GM06990 (cell line): ENCODE results near the gene MS4A4E.
A peak's percentile ranks its signal among the peaks of the same experiment; 100 is the strongest.

Source experiments
- DNase-seq: peaks from one replicate; pipeline ENCODE4 v3.0.0-alpha.2; 2011; ENCODE audit not compliant: insufficient read length; ENCODE audit errors: extremely low read depth
- H3K27me3 ChIP-seq: replicated peaks from 2 replicates; pipeline ENCODE4 v1.6.0; 2011; ENCODE audit warnings: low read length; ENCODE audit not compliant: control insufficient read depth, insufficient read depth
- H3K36me3 ChIP-seq: 2 replicates; pipeline ENCODE4 v1.5.1; 2011; ENCODE audit warnings: low read length; ENCODE audit not compliant: control insufficient read depth, insufficient read depth
- H3K4me3 ChIP-seq: replicated peaks from 2 replicates; pipeline ENCODE4 v1.5.1; 2011; ENCODE audit warnings: low read depth, mild to moderate bottlenecking, control low read depth, low read length
- TF ChIP-seq, protein P1 (sequence below): IDR thresholded peaks from 2 replicates; pipeline ENCODE4 v1.5.1; 2011; ENCODE audit warnings: low read length, control low read depth, mild to moderate bottlenecking, inconsistent platforms; ENCODE audit not compliant: insufficient read depth, poor library complexity, severe bottlenecking

MS4A4E gene

DNA sequence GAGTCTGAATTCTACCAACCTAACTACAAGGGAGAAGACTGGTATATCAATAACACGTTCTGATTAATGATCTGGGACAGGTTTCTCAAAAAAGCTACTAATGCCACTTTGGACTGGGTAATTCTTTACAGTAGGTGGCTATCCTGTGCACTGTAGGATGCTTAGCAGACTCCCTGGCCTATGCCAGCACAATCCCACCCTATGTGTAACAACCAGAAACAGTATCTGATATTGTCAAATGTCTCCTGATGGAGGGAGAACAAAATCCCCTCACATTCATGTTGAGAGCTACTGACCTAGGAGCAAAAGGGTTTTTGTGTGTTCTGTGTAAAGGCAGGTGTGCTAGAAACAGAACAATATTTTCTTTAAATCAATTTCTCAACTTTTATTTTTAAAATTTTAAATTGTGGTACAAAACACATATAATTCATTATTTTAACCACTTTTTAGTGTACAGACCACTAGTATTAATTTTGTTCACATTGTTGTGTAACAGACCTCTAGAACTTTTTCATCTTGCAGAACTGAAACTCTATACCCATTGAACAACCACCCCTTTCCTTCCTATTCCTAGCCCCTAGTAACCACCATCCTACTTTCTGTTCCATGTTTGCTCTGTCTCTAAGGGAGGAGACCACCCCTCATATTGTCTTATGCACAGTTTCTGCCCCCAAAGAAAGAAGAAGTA is 58.0 kb downstream of the MS4A4E start:
- TF ChIP-seq, protein P1, sequence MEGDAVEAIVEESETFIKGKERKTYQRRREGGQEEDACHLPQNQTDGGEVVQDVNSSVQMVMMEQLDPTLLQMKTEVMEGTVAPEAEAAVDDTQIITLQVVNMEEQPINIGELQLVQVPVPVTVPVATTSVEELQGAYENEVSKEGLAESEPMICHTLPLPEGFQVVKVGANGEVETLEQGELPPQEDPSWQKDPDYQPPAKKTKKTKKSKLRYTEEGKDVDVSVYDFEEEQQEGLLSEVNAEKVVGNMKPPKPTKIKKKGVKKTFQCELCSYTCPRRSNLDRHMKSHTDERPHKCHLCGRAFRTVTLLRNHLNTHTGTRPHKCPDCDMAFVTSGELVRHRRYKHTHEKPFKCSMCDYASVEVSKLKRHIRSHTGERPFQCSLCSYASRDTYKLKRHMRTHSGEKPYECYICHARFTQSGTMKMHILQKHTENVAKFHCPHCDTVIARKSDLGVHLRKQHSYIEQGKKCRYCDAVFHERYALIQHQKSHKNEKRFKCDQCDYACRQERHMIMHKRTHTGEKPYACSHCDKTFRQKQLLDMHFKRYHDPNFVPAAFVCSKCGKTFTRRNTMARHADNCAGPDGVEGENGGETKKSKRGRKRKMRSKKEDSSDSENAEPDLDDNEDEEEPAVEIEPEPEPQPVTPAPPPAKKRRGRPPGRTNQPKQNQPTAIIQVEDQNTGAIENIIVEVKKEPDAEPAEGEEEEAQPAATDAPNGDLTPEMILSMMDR = no peak
- Histone ChIP-seq H3K4me3 (no peak overlapping the region), H3K36me3 (no peaks in the 10 kb centered on the region), H3K27me3 (no peaks in the 10 kb centered on the region)
- DNase-seq = no peak

DNA sequence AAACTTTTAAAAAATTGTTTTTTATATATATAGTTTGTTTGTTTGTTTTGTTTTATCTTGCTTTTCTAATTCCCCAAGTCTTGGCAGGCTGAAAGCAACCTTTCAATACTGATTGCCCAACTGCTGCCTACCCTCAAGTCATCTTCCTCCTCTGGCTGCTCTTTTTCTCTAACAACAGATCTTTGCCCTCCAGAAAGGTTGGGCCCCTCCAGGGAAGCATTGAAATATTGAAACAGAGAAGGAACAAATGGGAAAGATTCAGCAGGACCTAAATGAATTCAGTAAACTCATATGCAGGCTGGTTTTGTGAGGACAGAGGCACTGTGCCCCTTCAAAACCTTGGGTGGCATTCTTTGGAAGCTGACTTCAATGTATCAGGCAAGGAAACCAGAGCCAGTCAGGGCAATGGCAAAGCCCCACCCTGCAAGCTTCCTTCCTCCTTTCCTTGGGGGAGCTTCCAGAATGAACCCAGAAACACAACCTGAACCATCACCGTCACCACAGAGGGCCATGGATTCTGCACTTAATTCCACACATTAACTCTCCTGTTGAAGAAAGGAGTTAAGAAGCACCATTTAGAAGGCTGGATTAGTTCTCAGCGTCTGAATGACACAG is 59.2 kb downstream of the MS4A4E start:
- Histone ChIP-seq H3K36me3 (no peaks in the 10 kb centered on the region), H3K27me3 (no peaks in the 10 kb centered on the region), H3K4me3 (no peak overlapping the region)
- TF ChIP-seq, protein P1 = no peak
- DNase-seq = no peak

DNA sequence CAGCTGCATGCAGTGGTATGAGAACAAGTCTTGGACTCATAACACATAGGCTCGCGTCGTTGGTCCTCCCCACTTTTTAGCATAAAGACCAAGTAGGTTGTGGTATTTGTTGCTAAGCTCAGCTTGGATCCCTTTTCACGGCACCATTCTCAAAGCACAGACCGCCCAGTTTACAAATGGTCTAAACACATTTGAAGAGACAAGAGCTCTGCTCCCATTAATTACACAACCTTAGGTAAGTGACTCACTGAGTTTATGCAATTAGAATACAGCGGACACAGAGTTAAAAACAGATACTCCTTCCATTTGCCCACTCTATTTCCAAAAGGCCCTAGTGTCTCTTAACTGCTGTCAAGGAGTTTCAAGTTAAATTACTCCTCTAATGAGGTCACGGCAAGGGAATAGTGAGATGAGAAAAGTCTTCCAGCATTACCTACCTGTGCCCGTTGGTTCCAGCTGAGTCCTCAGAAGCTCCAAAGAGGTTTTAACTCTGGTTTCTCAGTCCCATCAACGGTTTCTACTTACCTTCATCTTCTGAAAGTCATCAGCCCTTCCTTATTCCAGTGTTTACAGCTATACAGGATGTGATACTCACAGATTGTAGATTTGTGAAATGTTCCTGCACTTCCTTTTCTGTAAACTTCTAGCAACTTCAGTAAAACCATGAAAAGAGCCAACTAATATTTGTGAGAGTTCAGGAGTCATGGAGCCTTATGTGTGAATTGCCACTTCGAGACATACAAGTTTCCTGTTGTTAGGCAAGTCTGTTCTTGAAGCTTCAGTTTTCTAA is 60.2 kb downstream of the MS4A4E start, which contains the start of gene MS4A6A:
MS4A6A (minus strand) TSS at position 543 of the 790 bp plus-strand sequence. CDS start 1,356 bp downstream, outside the sequence.
- TF ChIP-seq, protein P1 = no peak
- H3K36me3 ChIP-seq = no peaks in the 10 kb centered on the region
- no peaks in the 10 kb centered on the region for H3K27me3 ChIP-seq
- DNase-seq = no peak
- H3K4me3 ChIP-seq = no peak within 1 kb of the TSS

DNA sequence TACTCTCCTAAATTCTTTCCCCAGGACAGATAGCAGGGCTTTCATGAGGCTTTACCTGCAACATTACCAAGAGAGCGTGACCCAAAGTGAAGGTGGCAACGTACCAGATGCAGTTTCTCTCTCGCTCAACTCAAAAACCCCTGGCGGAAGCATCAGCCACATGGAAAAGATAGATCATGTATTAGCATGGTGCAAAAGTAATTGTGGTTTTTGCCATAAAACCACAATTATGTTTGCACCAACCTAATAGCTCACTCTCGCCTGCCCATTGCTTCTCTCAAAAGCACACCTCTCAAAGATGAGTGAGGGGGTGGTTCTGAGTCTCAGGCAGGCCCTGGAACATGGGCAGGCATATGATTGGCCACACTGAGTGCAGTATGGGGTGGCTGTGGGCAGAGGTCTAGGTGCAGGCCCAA is 67.1 kb downstream of the MS4A4E start:
- Histone ChIP-seq H3K27me3 (no peaks in the 10 kb centered on the region), H3K4me3 (no peak overlapping the region), H3K36me3 (no peaks in the 10 kb centered on the region)
- TF ChIP-seq, protein P1 = no peak
- peak; percentile 42 for DNase-seq

DNA sequence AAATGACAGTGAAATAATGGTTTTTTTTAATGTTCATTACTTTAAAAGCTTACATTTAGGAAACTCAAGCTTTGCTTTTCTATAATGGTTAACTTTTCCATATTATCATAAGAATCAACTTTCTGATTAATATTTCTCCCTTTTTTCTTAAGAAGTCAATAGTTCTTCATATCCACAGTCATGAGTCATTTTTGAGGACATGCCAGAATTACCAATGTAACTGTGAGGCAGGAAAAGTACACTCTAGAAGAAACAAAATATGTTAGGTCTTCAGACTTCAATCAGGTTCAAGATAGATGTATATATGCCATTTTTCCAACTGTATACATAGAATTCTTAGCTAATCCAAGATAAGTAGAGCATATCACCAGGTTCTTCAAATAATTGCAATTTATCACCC is 70.9 kb downstream of the MS4A4E start:
- Histone ChIP-seq H3K4me3 (no peak overlapping the region), H3K27me3 (no peaks in the 10 kb centered on the region), H3K36me3 (no peaks in the 10 kb centered on the region)
- DNase-seq = no peak
- TF ChIP-seq, protein P1 = no peak
